GM12878 (cell line): ENCODE data around the gene USP36. TPM values are rescaled to one million over a fixed set of nuclear protein-coding genes. Genes with fewer than 3 reads are reported as not detected.

Experiments
- ATAC-seq: fragments of 200-7000 bp; cut with Tn5 transposase; 3 replicates; pipeline ENCODE4 v1.9.1; 2020; ENCODE audit warnings: mild to moderate bottlenecking, moderate library complexity
- BruUV-seq: library from RNA; stranded (reverse); fragments of 400-500 nt; replicated peaks from 2 replicates; lab custom pipeline; 2021; lab: Mats Ljungman, UMichigan
- CTCF ChIA-PET: fragments of 300-600 bp; sonication (Branson Sonifier 250); formaldehyde crosslinking; extraction: SDS; loops from one replicate; lab custom pipeline; 2021; ENCODE audit warnings: inconsistent platforms; lab: Yijun Ruan, JAX
- POLR2A ChIA-PET: fragments of 350-600 bp; formaldehyde crosslinking; extraction: SDS; loops from one replicate; lab custom pipeline; 2021; ENCODE audit warnings: inconsistent platforms; lab: Charles Lee
- RAD21 ChIA-PET: fragments of 300-600 bp; sonication (Branson Sonifier 250); formaldehyde crosslinking; loops from one replicate; lab custom pipeline; 2023; ENCODE audit warnings: antibody characterized with exemption; ENCODE audit not compliant: unreplicated experiment; lab: Charles Lee
- SMC1A ChIA-PET: fragments of 300-600 bp; sonication (Branson Sonifier 250); formaldehyde crosslinking; loops from one replicate; lab custom pipeline; 2023; ENCODE audit not compliant: unreplicated experiment, uncharacterized antibody; lab: Charles Lee
- DNase-seq: peaks from one replicate; pipeline ENCODE4 v3.0.0-alpha.2; 2011; ENCODE audit warnings: low read depth, low spot score
- FAIRE-seq: peaks from 3 replicates; lab custom pipeline; 2011; peaks lifted over from hg19 to GRCh38; lab: Jason Lieb, UNC
- H2AFZ ChIP-seq: 2 replicates; pipeline ENCODE4 v1.6.0; 2011; ENCODE audit warnings: low read depth, low read length, control low read depth; ENCODE audit not compliant: control insufficient read depth
- H3K27ac ChIP-seq: 2 replicates; pipeline ENCODE4 v1.5.1; 2011; ENCODE audit warnings: control low read depth; ENCODE audit not compliant: control insufficient read depth, insufficient read depth
- H3K27me3 ChIP-seq, 2 experiments: replicated peaks in 1 of 2; 2 replicates each; pipeline versions ENCODE4 v1.6.0 to v1.6.1; 2011; ENCODE audit warnings: low read length in 1 of 2; ENCODE audit not compliant: control insufficient read depth in 2 of 2, insufficient read depth in 2 of 2
- H3K36me3 ChIP-seq, 2 experiments: 2 replicates each; pipeline ENCODE4 v1.5.1; 2011; ENCODE audit warnings: low read length in 1 of 2; ENCODE audit not compliant: control insufficient read depth in 2 of 2, insufficient read depth in 2 of 2
- H3K4me1 ChIP-seq: 2 replicates; pipeline ENCODE4 v1.6.1; 2011; ENCODE audit warnings: mild to moderate bottlenecking, low read length, moderate library complexity, mixed read lengths; ENCODE audit not compliant: control insufficient read depth, insufficient read depth
- H3K4me2 ChIP-seq: 2 replicates; pipeline ENCODE4 v1.6.0; 2011; ENCODE audit warnings: control low read depth; ENCODE audit not compliant: control insufficient read depth, insufficient read depth
- H3K4me3 ChIP-seq: fragments of 200-600 bp; sonication (generic); 2 replicates; pipeline ENCODE4 v1.5.1; 2016
- H3K79me2 ChIP-seq: 2 replicates; pipeline ENCODE4 v1.6.0; 2011; ENCODE audit warnings: low read length; ENCODE audit not compliant: control insufficient read depth, insufficient read depth
- H3K9ac ChIP-seq: 2 replicates; pipeline ENCODE4 v1.8.0; 2011; ENCODE audit warnings: low read length, control low read depth, mixed read lengths; ENCODE audit not compliant: control insufficient read depth, insufficient read depth
- H3K9me3 ChIP-seq: replicated peaks from 3 replicates; pipeline ENCODE4 v1.5.1; 2011; ENCODE audit warnings: mild to moderate bottlenecking, low read length; ENCODE audit not compliant: control insufficient read depth, insufficient read depth
- H4K20me1 ChIP-seq: 2 replicates; pipeline ENCODE4 v1.6.0; 2011; ENCODE audit not compliant: control insufficient read depth, insufficient read depth
- CBX3 ChIP-seq: fragments of 200-600 bp; sonication (generic); IDR thresholded peaks from 2 replicates; pipeline ENCODE4 v1.6.1; 2016; ENCODE audit warnings: low read depth, borderline replicate concordance
- CBX5 ChIP-seq: sonication (generic); IDR thresholded peaks from 2 replicates; pipeline ENCODE4 v1.6.1; 2016; ENCODE audit warnings: low read depth, moderate library complexity, mild to moderate bottlenecking, inconsistent platforms
- CREM ChIP-seq: IDR thresholded peaks from 2 replicates; pipeline ENCODE4 v1.6.1; 2014; ENCODE audit warnings: antibody characterized with exemption, low read depth
- GATAD2B ChIP-seq: fragments of 450-650 bp; conservative IDR thresholded peaks from 2 replicates; pipeline ENCODE4 v1.6.1; 2017; ENCODE audit warnings: low read depth, mild to moderate bottlenecking, moderate library complexity
- HDAC2 ChIP-seq: fragments of 200-600 bp; sonication (generic); IDR thresholded peaks from 2 replicates; pipeline ENCODE4 v1.6.1; 2017
- HDAC6 ChIP-seq: fragments of 200-600 bp; sonication (generic); IDR thresholded peaks from one replicate; pipeline ENCODE4 v1.8.0; 2017; ENCODE audit warnings: antibody characterized with exemption; ENCODE audit not compliant: unreplicated experiment
- IKZF1 ChIP-seq: fragments of 450-650 bp; conservative IDR thresholded peaks from 2 replicates; pipeline ENCODE4 v1.6.1; 2017; ENCODE audit warnings: antibody characterized with exemption, mild to moderate bottlenecking
- LARP7 ChIP-seq: fragments of 450-650 bp; IDR thresholded peaks from 2 replicates; pipeline ENCODE4 v1.6.1; 2017; ENCODE audit warnings: mild to moderate bottlenecking
- MYC ChIP-seq: IDR thresholded peaks from 2 replicates; pipeline ENCODE4 v1.6.1; 2011; ENCODE audit warnings: mild to moderate bottlenecking, low read length, moderate library complexity, inconsistent platforms; ENCODE audit not compliant: insufficient read depth, insufficient replicate concordance, insufficient read length, severe bottlenecking
- PAX8 ChIP-seq: fragments of 450-650 bp; IDR thresholded peaks from 2 replicates; pipeline ENCODE4 v1.6.1; 2017; ENCODE audit warnings: mild to moderate bottlenecking, moderate library complexity
- POLR2A ChIP-seq: IDR thresholded peaks from 2 replicates; pipeline ENCODE4 v1.6.1; 2011; ENCODE audit warnings: low read depth, mild to moderate bottlenecking, low read length
- SMAD1 ChIP-seq: fragments of 450-650 bp; IDR thresholded peaks from 2 replicates; pipeline ENCODE4 v1.6.1; 2018; ENCODE audit warnings: mild to moderate bottlenecking, low read depth; ENCODE audit not compliant: partially characterized antibody
- SMAD5 ChIP-seq: IDR thresholded peaks from 2 replicates; pipeline ENCODE4 v1.6.1; 2016; ENCODE audit warnings: antibody characterized with exemption, low read depth
- SMC3 ChIP-seq: IDR thresholded peaks from 2 replicates; pipeline ENCODE4 v1.6.1; 2011; ENCODE audit warnings: low read length, improper control_type of control experiment, borderline replicate concordance
- TAF1 ChIP-seq: IDR thresholded peaks from 2 replicates; pipeline ENCODE4 v1.6.1; 2011; ENCODE audit warnings: mild to moderate bottlenecking, low read depth, low read length, borderline replicate concordance
- ZZZ3 ChIP-seq: IDR thresholded peaks from 2 replicates; pipeline ENCODE4 v1.6.1; 2011; ENCODE audit warnings: low read depth; ENCODE audit not compliant: control insufficient read depth, insufficient read length
- WGBS: methylation state at CpG from one replicate; pipeline ENCODE4 v1.1.6; 2016; ENCODE audit warnings: low lambda C conversion rate; ENCODE audit not compliant: insufficient replicate concordance, insufficient coverage; ENCODE audit errors: missing lambda C conversion rate; 5-methylcytosine and 5-hydroxymethylcytosine counted together
- in situ Hi-C: fragments of 300-500 bp; cut with MboI; formaldehyde crosslinking; loops from 9 replicates; pipeline ENCODE4 v1.14.3; 2018; ENCODE audit warnings: mixed read lengths
- intact Hi-C: fragments of 100-400 bp; cut with micrococcal nuclease; formaldehyde crosslinking; loops from one replicate; pipeline ENCODE4 v1.14.2; 2022; ENCODE audit not compliant: unreplicated experiment
- polyA plus RNA-seq, 11 experiments: library from polyadenylated mRNA; depleted of rRNA in 4 of 11; unstranded in 6 of 11; stranded (reverse) in 5 of 11; fragments of >200 nt; fragmentation: Nextera tagmentation in 4 of 11; fragmentation: Illumina TruSeq in 1 of 11; extraction: Ambion mirVana in 4 of 11; extraction: Trizol in 1 of 11; gene quantifications; 1 replicate in 1 of 11; 2 replicates in 10 of 11; pipeline versions ENCODE4 v1.2.1 to v1.2.3, GENCODE V29; 2011 to 2016; ENCODE audit warnings: inconsistent platforms in 2 of 11, missing spikeins in 2 of 11, low read depth in 1 of 11
- total RNA-seq, 4 experiments: library from RNA; depleted of rRNA in 3 of 4; stranded (reverse); fragments of >200 nt in 3 of 4; fragmentation: Illumina TruSeq in 1 of 4; extraction: Trizol in 1 of 4; gene quantifications; 2 replicates each; pipeline versions ENCODE4 v1.2.1 to v1.2.3, GENCODE V29; 2013 to 2021
- TF ChIP-seq, protein P1 (sequence below): fragments of 150-350 bp; IDR thresholded peaks from 2 replicates; pipeline ENCODE4 v1.6.1; 2014; ENCODE audit warnings: mild to moderate bottlenecking, low read depth, low read length
- TF ChIP-seq, protein P2 (sequence below): fragments of 450-650 bp; IDR thresholded peaks from 2 replicates; pipeline ENCODE4 v1.6.1; 2017; ENCODE audit warnings: mild to moderate bottlenecking, low read depth, inconsistent platforms; ENCODE audit not compliant: poor library complexity, severe bottlenecking

USP36 gene
- total and polyA plus RNA-seq, 10 of the 15 experiments (the other 5 are each of a cell fraction or from before 2014, with no cell fraction given), result 7.2 to 65.7 (median 33.6) TPM

DNA sequence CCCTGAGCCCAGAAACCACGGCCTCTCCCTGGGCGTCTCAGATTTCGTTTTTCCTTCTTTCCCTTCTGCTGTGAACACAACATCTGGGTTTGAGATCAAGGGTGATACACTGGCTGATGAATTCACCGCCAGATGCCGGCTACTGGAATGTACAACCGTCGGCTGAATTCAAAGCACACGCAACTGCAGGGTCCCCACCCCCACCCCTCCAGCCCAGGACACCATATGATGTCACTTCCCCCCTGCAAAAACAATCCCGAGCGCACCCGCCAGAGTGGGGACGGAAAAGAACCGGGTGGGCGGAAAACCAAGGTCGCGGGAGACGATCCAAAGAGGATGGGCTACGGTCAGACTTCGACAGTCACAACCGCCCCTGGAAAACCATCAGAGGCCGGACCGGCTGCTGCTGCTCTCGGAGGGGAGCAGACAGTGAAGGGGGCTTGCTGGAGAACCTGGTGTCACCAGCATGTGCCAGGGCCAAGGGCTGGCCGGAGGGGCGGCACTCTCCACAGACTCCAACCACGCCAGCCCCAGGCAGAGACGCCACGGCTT, 39.1 kb upstream of the USP36 start:
- Histone ChIP-seq H3K4me3 (no peak overlapping the region), H3K4me1 (peaks cover 10% of the 10 kb centered on the region), H3K9me3 (no peaks in the 10 kb centered on the region), H2AFZ (no peak overlapping the region), H3K79me2 (no peaks in the 10 kb centered on the region), H3K27ac (no peak overlapping the region), H3K27me3 (peaks cover 0 to 2% of the 10 kb centered on the region in 2 experiments; a peak in 1 of 4 replicates), H3K9ac (no peak overlapping the region), H4K20me1 (no peaks in the 10 kb centered on the region), H3K4me2 (no peak overlapping the region), H3K36me3 (no peaks in the 10 kb centered on the region)
- intact Hi-C loops (no loop called here), in situ Hi-C loops (no loop called here)
- ChIA-PET SMC1A (no interaction called here), POLR2A (no interaction called here), RAD21 (no interaction called here), CTCF (no interaction called here)
- WGBS, result 14% methylated on average over 28 of the region's 28 CpGs
- DNase-seq (no peak), ATAC-seq (no peak), FAIRE-seq (no peak)
- no TSS peak for BruUV-seq
- TF ChIP-seq HDAC2, result no peak
- TF ChIP-seq CBX3, result no peak
- no peak for TF ChIP-seq PAX8
- no peak for TF ChIP-seq SMC3
- no peak for TF ChIP-seq LARP7
- TF ChIP-seq CBX5, result no peak
- TF ChIP-seq, protein P1, sequence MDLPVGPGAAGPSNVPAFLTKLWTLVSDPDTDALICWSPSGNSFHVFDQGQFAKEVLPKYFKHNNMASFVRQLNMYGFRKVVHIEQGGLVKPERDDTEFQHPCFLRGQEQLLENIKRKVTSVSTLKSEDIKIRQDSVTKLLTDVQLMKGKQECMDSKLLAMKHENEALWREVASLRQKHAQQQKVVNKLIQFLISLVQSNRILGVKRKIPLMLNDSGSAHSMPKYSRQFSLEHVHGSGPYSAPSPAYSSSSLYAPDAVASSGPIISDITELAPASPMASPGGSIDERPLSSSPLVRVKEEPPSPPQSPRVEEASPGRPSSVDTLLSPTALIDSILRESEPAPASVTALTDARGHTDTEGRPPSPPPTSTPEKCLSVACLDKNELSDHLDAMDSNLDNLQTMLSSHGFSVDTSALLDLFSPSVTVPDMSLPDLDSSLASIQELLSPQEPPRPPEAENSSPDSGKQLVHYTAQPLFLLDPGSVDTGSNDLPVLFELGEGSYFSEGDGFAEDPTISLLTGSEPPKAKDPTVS, result no peak
- no peak for TF ChIP-seq SMAD5
- TF ChIP-seq POLR2A, result no peak
- no peak for TF ChIP-seq TAF1
- no peak for TF ChIP-seq GATAD2B
- no peak for TF ChIP-seq HDAC6
- TF ChIP-seq SMAD1, result no peak
- no peak for TF ChIP-seq IKZF1
- no peak for TF ChIP-seq ZZZ3
- TF ChIP-seq, protein P2, sequence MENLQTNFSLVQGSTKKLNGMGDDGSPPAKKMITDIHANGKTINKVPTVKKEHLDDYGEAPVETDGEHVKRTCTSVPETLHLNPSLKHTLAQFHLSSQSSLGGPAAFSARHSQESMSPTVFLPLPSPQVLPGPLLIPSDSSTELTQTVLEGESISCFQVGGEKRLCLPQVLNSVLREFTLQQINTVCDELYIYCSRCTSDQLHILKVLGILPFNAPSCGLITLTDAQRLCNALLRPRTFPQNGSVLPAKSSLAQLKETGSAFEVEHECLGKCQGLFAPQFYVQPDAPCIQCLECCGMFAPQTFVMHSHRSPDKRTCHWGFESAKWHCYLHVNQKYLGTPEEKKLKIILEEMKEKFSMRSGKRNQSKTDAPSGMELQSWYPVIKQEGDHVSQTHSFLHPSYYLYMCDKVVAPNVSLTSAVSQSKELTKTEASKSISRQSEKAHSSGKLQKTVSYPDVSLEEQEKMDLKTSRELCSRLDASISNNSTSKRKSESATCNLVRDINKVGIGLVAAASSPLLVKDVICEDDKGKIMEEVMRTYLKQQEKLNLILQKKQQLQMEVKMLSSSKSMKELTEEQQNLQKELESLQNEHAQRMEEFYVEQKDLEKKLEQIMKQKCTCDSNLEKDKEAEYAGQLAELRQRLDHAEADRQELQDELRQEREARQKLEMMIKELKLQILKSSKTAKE, result no peak
- no peak for TF ChIP-seq CREM
- no peak for TF ChIP-seq MYC
